Smooth muscle cell (in vitro differentiated cells): ENCODE measurements around the gene RAP1GAP. TPM values are rescaled to one million over a fixed set of nuclear protein-coding genes. Genes with fewer than 3 reads are reported as not detected.

Experiments used
- DNase-seq: peaks from one replicate; lab custom pipeline; 2025; ENCODE audit not compliant: unreplicated experiment; lab: John Stamatoyannopoulos, UW
- H2AFZ ChIP-seq: fragments of 200-600 bp; sonication (generic); 2 replicates; pipeline ENCODE4 v1.6.0; 2016; ENCODE audit warnings: antibody characterized with exemption, low read depth, mild to moderate bottlenecking
- H3F3A ChIP-seq: fragments of 200-600 bp; sonication (generic); 2 replicates; pipeline ENCODE4 v1.6.0; 2017; ENCODE audit warnings: antibody characterized with exemption, low read depth
- H3K27ac ChIP-seq: fragments of 200-600 bp; sonication (generic); 2 replicates; pipeline ENCODE4 v1.5.1; 2016; ENCODE audit warnings: low read depth, mild to moderate bottlenecking
- H3K27me3 ChIP-seq: fragments of 200-600 bp; sonication (generic); 2 replicates; pipeline ENCODE4 v1.6.1; 2016; ENCODE audit warnings: low read depth, mild to moderate bottlenecking
- H3K36me3 ChIP-seq: fragments of 200-600 bp; sonication (generic); 2 replicates; pipeline ENCODE4 v1.5.1; 2016; ENCODE audit warnings: low read depth
- H3K4me1 ChIP-seq: fragments of 200-600 bp; sonication (generic); 2 replicates; pipeline ENCODE4 v1.5.1; 2016; ENCODE audit warnings: low read depth
- H3K4me2 ChIP-seq: fragments of 200-600 bp; sonication (generic); 2 replicates; pipeline ENCODE4 v1.6.0; 2016; ENCODE audit warnings: mild to moderate bottlenecking
- H3K4me3 ChIP-seq: fragments of 200-600 bp; sonication (generic); 2 replicates; pipeline ENCODE4 v1.5.1; 2016; ENCODE audit warnings: mild to moderate bottlenecking
- H3K79me2 ChIP-seq: fragments of 200-600 bp; sonication (generic); 2 replicates; pipeline ENCODE4 v1.6.0; 2016; ENCODE audit warnings: low read depth, mild to moderate bottlenecking
- H3K9ac ChIP-seq: fragments of 200-600 bp; sonication (generic); 2 replicates; pipeline ENCODE4 v1.6.0; 2016; ENCODE audit warnings: low read depth
- H3K9me3 ChIP-seq: fragments of 200-600 bp; sonication (generic); replicated peaks from 2 replicates; pipeline ENCODE4 v1.5.1; 2016; ENCODE audit warnings: low read depth
- H4K20me1 ChIP-seq: fragments of 200-600 bp; sonication (generic); 2 replicates; pipeline ENCODE4 v1.6.0; 2016; ENCODE audit warnings: low read depth
- CTCF ChIP-seq: fragments of 200-600 bp; sonication (generic); IDR thresholded peaks from 2 replicates; pipeline ENCODE4 v1.5.1; 2017; ENCODE audit warnings: borderline replicate concordance, mild to moderate bottlenecking, antibody characterized with exemption; ENCODE audit not compliant: insufficient read depth, poor library complexity, severe bottlenecking
- WGBS: methylation state at CpG from one replicate; pipeline ENCODE4 v1.1.7; 2016; ENCODE audit warnings: low lambda C conversion rate; 5-methylcytosine and 5-hydroxymethylcytosine counted together
- polyA plus RNA-seq: library from polyadenylated mRNA; unstranded; fragments of >200 nt; fragmentation: Nextera tagmentation; extraction: Ambion mirVana; gene quantifications from 2 replicates; pipeline ENCODE4 v1.2.1, GENCODE V29; 2016
- total RNA-seq: library from RNA; depleted of rRNA; stranded (reverse); fragments of >200 nt; gene quantifications from 2 replicates; pipeline ENCODE4 v1.2.3, GENCODE V29; 2014

Gene RAP1GAP
- total and polyA plus RNA-seq, 2 experiments from 2014 or later, result 0.99 to 4.1 TPM

DNA sequence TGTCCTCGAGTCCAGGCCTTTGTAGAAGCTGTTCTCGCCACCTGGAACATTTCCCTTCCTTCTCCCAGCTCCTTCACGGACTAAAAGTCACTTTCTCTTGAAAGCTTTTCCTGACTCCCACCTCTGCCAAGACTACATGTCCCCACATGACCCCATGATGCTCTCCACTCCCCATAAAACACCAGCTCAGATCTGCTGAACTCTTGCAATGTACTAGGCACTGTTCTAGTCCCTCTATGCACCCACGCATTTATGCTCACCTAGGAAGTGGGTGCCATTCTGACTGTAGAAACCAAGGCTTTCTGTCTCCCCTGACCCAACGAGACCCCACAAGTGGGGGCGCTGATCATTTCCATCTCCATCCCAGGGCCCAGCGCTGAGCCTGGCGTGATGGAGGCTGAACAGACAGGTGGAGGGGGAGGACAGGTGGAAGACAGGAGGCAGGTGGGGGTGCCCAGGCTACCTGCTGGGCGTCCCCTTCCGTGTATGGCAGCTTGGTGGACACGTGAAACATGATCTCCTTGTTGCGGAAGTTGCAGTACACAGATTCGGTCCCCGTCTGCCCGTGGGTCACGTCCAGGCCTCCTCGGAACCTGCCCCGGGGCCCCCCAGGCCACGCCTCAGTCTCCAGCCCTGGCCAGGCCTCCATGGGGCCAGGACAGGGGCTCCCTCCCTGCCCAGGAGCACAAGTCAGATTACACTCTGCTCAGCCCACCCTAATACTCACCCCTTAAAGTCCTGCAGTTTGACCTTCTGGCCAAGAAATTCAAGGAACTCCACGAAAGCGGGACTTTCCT is 58.0 kb downstream of the RAP1GAP start:
- Histone ChIP-seq H3K79me2 (no peaks in the 10 kb centered on the region), H3K4me2 (no peak overlapping the region), H3K36me3 (no peaks in the 10 kb centered on the region), H4K20me1 (no peaks in the 10 kb centered on the region), H3K4me1 (no peaks in the 10 kb centered on the region), H3K27me3 (no peaks in the 10 kb centered on the region), H3K27ac (no peak overlapping the region), H3K4me3 (no peak overlapping the region), H3K9ac (no peak overlapping the region), H2AFZ (no peak overlapping the region), H3K9me3 (no peaks in the 10 kb centered on the region), H3F3A (no peaks in the 10 kb centered on the region)
- 94% methylated on average over 21 of the region's 21 CpGs for WGBS
- DNase-seq, result no peak
- TF ChIP-seq CTCF, result no peak

GRCh38 chr1:21610027-21610426 is 59.1 kb downstream of the RAP1GAP start:
- TF ChIP-seq CTCF, result no peak
- 92% methylated on average over 16 of the region's 16 CpGs for WGBS
- H3K4me3 ChIP-seq, result no peak overlapping the region
- no peak overlapping the region for H3K9ac ChIP-seq
- no peak overlapping the region for H3K4me2 ChIP-seq
- H2AFZ ChIP-seq, result no peak overlapping the region
- no peaks in the 10 kb centered on the region for H3K36me3 ChIP-seq
- no peak for DNase-seq
- H3F3A ChIP-seq, result no peaks in the 10 kb centered on the region
- no peak overlapping the region for H3K27ac ChIP-seq
- no peaks in the 10 kb centered on the region for H3K4me1 ChIP-seq
- H3K9me3 ChIP-seq, result no peaks in the 10 kb centered on the region
- no peaks in the 10 kb centered on the region for H3K79me2 ChIP-seq
- no peaks in the 10 kb centered on the region for H3K27me3 ChIP-seq
- H4K20me1 ChIP-seq, result no peaks in the 10 kb centered on the region

- 59% methylated on average over 4 of the region's 4 CpGs for WGBS
- H2AFZ ChIP-seq, result no peak overlapping the region
- no peaks in the 10 kb centered on the region for H3K79me2 ChIP-seq
- no peaks in the 10 kb centered on the region for H3K4me1 ChIP-seq
- no peak overlapping the region for H3K4me2 ChIP-seq
- H3K9me3 ChIP-seq, result no peaks in the 10 kb centered on the region
- no peaks in the 10 kb centered on the region for H3K27me3 ChIP-seq
- no peaks in the 10 kb centered on the region for H3F3A ChIP-seq
- no peak overlapping the region for H3K9ac ChIP-seq
- no peaks in the 10 kb centered on the region for H4K20me1 ChIP-seq
- no peak for TF ChIP-seq CTCF
- H3K27ac ChIP-seq, result no peak overlapping the region
- H3K36me3 ChIP-seq, result no peaks in the 10 kb centered on the region
- DNase-seq, result no peak
- no peak overlapping the region for H3K4me3 ChIP-seq
Observed at GRCh38 chr1:21608798-21609197, 60.4 kb downstream of the RAP1GAP start.
